T1000 (cell line): ENCODE data around the gene DDX49.
A peak's percentile ranks its signal among the peaks of the same experiment; 100 is the strongest.
"Not testable (repeated sequence)": the region's sequence is repeated elsewhere in the genome, so short reads cannot be mapped to it uniquely, and the experiment has no call there.

Source experiments
- DNase-seq: peaks from one replicate; lab custom pipeline; 2025; ENCODE audit warnings: mixed read lengths; lab: John Stamatoyannopoulos, UW

Gene DDX49

DNA sequence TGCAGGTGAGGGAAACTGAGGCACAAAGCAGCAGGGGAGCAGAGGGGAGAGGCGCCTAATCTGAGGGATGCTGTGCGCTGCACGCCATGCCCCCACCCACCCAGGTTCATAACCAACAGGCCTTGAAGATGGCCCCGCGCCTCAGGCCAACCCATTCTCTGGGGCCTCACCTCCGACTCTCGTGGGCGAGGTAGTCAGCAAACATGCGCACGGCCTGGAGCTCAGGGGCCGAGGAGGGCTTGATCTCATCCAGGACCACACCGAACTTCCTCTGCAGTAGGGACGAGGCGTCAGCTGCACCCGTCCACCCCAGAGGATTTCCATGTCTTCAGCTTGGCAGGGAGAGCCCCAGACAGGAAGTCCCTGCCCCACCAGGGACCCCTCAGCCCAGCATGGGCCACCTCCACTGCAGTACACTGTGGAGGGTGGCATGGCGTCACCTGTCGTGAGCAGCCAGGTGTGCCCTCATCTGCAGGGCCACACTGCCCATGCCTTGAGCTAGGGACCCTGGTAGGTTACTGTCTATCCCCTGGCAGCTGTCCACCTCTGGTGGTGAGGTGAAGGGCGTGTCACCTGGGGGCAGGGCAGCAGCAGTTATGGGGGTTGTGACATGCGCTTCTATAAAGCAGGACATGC lies 8.6 kb upstream of the DDX49 start:
- DNase-seq = no peak

DNA sequence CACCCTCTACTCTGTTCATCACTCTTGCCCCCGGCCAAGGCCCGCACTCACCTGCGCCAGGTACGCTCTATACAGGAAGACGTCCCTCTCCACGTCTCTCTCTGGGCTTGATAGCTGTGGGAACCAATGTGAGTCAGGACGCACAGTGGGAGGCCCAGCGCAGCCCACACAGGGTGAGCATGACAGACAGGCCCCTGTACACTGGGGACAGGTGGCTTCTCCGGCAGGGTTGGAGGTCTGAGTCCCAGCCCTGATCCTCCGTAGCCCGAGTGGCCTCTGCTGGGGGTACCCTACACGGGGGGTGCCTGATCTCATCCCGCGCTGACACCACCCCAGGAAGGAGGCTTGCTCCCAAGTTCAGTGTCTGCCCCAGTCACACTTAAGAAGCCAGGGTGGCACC lies 6.6 kb upstream of the DDX49 start:
- no peak for DNase-seq

DNA sequence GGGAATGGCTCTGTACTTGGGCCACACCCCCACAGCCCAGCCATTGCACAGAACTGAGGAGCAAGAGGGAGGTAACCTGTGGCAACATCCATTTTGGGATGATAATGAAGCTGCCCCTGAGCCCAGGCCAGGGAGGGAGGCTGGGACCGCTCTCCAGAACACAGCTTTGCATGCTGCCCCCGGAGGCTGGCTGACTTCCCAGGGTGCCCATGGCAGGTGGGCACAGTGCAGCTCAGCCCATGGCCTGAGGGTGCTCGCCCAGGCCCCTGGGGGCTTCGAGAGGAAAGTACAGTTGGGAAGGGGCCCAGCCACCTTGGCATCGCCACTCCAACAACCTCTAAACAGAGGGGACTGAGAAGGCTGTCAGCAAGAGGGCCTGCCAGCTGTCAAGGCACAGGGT lies 6.0 kb upstream of the DDX49 start:
- DNase-seq = no peak

DNA sequence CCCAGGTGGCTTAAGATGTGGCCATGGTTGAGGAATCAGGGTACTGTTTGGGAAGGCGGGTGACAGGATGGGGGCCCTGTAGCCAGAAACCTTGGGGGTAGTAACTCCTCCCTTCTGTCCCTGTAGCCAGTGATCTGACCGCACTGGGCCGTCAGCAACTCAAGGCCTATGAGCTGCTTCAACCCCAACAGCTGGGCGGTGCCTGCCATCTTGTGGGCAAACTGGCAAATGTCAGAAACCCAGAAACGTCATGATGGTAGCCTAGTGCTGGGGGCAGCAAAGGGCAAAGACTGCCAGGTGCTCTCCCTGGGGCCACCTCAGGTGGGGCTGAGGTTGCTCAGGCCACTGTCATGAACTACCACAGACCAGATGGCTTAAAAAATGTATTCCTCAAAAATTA lies 3.9 kb upstream of the DDX49 start:
- no peak for DNase-seq

DNA sequence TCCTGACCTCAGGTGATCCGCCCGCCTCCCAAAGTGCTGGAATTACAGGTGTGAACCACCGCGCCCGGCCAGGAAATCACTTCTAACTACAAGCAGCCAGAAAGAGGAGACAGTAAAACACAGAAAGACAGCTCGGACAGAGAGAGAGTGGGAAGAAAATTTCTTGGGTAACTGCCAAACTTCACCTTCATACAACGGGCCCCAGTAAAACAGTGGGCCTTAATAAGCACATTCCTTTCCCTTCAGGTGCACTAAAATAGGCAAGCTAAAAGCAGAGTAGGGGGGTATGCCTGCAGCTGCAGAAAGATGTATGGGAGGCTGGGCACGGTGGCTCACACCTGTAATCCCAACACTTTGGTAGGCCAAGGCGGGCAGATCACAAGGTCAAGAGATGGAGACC lies 1.9 kb upstream of the DDX49 start:
- not testable (repeated sequence) for DNase-seq

DNA sequence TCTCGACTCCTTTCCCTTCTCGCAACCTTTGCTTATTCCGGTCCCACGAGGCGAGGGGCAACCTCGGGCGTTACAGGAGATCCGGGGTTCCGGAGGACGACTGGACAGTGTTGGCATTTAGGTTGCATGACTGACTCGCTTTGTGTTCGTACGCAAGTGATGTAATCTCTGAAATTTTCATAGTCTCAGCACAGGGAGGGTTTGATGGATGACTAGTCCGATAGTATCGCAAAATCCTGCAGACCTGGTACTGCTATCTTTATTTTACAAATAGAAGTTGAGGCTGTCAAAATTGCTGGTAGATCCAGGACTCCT lies 342 bp downstream of the DDX49 start:
- DNase-seq = no peak

DNA sequence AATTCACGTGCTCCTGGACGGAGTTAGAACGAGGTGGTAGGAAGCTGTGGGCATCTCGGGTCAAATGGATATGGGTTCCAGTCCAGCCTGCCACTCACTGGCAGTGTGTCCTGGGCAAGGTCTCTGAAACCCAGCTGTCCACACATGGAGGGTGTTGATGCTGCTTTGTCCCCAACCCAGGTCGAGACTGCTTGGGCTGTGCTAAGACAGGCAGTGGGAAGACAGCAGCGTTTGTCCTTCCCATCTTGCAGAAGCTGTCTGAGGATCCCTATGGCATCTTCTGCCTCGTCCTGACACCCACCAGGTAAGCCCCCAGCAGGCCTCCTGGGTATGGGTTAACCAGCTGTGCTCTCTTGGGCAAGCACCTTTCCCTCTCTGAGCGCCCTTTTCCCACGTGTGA lies 885 bp downstream of the DDX49 start:
- DNase-seq = no peak

DNA sequence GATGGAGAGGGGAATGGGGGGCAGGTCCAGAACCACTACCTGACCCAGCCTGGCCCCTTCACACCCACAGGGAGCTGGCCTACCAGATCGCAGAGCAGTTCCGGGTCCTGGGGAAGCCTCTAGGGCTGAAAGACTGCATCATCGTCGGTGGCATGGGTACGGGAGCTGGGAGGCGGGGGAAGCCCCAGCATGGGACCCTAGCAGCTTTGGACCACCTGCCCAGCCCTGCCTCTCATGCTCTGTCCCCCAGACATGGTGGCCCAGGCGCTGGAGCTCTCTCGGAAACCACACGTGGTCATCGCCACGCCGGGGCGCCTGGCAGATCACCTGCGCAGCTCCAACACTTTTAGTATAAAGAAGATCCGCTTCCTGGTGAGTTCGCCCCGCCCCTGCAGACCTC lies 2.1 kb downstream of the DDX49 start:
- DNase-seq = no peak

DNA sequence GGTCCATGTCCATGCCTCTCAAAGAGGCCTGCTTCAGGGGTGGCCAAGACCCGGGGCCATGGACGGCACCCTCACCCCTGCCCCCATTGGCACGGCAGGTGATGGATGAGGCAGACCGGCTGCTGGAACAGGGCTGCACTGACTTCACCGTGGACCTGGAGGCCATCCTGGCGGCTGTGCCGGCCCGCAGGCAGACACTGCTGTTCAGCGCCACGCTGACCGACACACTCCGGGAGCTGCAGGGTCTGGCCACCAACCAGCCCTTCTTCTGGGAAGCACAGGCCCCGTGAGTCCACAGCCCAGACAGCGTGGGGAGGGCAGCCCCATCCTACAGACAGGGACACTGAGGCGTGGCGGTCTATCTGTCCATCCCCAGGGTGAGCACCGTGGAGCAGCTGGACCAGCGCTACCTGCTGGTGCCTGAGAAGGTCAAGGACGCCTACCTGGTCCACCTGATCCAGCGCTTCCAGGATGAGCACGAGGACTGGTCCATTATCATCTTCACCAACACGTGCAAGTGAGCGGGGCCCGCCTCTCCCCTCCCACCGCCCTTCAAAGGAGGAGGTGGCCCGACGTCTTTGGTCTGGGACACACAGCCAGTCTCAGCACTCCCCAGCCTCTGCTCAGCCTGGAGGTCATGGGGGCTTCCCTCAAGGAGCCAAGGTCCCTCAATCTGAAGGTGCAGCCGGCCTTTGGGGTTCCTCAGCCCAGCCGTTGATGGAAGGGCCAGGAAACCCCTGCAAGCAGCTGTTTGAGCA lies 2.9 kb downstream of the DDX49 start:
- no peak for DNase-seq

DNA sequence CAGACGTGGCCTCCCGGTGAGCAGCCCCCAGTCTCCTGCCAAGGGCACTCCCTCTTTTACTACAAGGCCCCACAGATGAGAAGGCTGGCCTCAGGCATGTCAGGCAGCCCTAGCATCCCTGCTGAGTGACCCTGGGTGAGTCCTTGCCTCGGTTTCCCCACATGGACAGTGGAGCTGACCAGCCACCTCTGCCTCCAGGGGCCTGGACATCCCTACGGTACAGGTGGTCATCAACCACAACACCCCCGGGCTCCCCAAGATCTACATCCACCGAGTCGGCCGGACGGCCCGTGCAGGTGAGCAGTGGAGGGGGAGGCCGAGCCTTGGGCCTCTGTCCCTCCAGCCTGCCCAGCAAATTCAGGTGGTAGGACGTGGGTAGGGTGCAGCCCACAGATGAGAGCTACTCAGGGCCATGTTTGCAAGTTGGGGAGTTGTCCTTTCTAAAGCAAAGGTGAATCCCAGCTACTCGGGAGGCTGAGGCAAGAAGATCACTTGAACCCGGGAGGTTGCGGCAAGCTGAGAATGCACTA lies 5.2 kb downstream of the DDX49 start:
- no peak for DNase-seq

DNA sequence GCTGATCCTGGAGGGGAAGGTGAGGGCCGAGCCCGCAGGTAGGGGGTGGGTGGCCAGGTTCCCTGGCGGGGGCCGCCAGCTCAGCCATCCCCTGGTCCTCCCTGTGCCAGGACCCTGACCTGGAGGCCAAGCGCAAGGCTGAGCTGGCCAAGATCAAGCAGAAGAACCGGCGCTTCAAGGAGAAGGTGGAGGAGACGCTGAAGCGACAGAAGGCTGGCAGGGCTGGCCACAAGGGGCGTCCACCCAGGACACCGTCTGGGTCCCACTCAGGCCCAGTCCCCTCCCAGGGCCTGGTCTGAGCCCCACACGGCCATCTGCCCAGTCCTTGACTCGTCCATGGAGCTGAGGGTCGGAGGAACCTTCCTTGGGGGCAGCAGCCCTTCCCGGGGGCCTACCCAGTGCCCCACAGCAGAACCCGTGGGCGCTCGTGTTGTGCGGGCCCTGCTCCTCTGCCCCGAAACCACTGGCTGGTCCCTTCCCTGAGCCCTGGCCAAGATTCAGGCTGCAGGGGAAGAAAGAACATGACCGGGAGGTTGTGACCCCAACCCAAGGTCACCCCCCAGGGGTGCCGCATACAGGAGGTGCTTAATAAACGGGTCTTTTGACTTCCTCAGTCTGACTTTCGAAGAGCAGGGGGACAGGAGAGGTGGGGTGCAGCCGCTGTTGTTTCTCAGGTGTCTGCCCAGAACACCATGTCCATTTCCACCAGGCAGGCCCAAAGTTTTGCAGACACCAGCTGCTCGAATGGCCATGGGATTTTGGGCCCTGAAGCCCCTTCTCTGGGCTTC lies 8.7 kb downstream of the DDX49 start:
- DNase-seq = no peak

DNA sequence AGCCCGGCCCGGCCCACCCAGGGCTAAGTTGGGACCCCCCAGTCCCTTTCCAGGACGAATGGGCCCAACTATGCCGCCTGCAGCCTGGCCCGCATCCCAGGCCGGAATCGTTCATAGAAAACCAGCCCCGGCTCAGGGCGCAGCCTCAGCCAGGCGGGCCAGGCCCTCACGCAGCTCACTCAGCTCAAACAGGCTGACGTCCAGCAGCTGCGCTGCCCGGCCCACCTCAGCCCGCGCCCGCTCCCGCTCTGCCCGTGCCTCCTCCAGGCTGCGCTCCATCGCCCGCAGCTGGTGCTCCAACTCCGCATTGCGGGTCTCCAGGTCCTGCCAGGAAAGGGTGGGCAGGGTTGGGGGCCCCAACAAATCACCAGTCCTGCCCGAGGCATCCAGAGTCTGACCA lies 9.8 kb downstream of the DDX49 start:
- no peak for DNase-seq

DNA sequence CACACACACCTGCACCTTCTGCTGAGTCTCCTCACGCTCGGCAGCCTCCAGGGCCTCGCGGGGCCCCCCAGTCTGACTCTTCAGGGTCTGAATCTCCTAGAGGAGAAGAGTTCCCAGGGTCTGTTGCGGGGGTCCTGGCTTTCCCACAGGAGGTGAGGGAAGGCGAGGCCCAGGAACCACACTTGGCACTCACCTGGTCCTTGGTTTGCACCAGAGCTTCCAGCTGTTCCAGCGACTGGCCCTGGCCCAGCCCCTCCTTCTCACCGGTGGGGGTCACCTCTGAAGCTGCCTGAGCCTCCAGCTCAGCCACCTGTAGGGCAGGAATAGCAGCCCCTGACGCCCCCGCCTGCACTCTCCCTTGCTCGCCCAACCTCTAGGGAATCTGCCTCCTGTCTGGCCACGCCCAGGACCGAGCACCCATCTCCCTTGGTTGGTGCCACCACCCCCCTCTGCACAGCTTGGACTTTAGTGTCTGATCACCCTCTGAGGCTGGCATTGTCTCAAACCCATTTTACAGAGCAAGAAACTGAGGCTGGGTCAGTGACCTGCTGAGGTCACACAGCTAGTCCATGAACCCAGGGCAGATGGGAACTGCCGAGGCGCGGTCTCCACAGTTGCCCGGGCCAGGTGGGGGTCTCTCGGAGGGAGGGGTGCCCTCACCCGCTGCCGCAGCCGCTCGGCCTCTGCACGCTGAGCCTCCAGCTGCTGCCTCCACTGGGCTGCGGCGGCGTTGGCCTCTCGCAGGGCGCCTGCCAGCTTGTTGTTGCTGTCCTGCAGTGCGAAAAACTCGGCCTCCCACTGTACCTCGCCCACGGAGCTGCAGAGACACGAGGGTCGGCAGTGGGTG lies 12.0 kb downstream of the DDX49 start:
- DNase-seq = no peak

DNA sequence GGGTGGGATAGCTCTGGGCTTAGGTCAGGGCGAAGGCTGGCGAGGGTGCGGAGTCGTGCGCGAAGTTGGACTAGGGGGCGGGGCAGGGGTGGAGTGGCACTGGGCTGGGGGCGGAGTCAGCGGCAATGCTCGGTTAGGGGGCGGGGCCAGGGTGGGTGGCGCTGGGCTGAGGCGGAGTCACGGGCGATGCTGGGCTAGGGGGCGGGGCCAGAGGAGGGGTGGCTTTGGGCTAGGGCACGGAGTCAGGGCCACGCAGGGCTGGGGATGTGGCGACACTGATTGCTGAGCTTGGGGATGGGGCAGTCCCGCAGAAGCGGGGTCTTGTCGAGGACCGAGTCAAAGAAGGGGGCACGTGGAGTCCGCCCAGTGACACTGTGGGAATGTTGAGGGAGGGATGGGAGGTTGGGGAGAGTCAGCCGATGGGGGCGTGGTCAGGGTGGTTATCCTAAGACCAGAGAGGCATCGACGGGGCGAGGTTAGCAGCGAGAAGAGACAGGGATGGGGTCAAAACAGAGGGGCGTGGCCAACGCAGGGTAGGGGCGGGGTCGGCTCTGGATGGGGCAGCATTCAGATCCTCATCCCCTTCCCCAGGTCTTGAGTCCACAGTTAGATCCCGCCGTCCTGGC lies 12.8 kb downstream of the DDX49 start:
- peak; percentile 79 for DNase-seq

DNA sequence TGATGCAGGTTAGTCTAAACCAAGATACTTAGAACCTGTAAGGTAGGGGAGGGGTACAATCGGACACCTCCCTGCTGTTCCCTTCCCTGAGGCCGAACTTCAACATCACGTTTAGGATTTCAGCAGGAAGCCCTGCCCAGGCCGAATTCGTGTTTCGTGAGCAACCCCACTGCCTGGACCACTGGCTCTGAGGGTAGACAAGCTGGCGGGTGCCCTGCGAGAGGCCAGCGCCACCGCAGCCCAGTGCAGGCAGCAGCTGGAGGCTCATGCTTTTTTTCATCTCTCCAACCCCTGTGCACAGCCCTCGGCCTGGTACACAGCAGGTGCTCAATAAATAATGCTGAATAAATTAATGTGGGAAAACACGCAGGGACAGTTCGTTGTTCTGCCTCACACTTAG lies 13.8 kb downstream of the DDX49 start:
- DNase-seq = no peak

DNA sequence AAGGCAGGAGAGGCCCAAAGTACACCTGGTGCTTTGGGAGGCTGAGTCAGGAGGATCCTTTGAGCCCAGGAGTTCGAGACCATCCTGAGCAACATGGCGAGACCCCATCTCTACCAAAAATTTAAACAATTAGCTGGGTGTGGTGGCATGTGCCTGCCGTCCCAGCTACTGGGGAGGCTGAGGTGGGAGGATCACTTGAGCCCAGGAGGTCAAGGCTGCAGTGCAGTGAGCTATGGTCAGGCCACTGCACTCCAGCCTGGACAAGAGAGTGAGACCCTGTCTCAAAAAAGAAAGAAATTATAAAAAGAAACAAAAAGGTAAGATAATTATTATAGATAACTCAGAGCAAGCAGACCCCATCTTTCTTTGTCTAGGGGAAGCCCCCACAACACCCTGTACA lies 19.6 kb downstream of the DDX49 start:
- no peak for DNase-seq

DNA sequence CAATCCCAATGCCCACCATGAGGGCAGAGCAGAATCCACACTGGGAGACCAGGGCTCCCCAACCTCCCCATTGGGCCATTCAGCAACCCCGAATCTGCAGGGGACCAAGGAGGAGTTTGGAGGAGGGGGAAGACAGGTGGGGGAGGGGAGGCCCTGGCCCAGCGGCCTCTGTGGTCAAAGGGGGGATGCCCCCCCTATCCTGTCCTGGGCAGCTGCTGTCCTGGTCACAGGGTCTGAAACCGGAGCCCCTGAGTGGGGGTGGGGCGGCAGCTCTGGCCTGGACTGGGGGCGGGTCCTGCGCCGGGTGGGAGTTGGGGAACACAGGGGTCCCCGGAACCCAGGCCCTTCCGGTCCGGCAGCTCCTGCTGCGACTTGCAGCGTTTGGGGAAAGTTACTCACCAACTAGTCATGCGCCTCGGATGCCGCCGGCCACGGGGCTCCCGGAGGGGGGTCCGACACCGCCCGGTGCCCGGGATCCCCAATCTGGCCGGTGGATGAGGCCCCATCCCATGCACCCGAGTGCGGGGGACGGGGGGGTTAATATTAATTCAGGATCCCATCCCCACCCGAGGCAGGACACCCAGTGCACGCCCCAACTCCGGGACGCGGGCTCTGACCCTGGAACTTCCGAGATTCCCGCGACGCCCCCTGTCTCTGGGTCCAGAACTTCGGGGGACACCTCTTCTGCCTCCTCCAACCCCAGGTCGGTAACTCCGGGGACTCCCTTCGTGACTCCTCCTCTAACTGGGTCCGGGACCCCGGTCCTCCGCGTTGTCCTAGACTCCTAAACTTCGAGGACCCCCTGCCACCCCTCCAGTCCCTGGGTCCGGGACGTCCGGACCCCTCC lies 20.6 kb downstream of the DDX49 start:
- DNase-seq = peak; percentile 31

DNA sequence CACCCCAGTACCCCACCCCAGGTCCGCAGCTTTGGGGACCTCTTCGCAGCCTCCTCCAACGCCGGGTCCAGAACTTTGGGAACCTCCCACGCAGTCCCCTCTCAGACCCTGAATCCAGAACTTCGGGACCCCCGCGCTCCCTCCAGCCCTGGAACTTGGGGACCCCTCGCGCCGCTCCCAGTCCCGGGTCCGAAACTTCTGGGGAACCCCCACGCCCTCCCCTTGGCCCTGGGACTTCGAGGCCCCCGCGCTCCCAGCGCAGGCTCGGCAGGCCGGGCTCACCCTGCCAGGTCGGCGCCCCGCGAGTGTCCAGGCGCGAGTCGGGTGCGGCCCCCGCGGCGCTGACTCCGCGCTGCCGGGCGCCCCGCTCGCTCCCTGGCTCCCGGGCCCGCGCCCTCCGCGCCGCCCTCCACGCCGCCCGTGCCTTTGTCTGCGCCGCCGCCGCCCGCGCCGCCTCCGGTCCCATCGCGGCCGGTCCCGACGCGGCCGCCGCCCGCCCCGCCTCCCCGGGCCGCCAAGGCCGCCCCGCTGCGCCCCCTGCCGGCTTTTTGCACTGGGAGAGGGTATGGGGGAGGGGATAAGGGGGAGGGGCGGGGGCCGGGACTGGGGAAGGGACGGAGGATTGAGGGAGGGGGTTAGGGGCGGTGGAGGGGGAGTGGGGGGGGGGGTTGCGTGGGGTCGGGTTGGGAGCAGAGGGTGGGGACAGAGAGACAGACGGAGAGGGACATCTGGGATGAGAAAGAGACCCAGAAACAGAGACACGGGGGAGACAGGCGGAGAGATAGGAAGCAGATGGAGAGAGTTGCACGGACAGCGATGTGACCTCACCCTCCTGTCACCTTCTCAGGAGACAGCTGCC lies 21.5 kb downstream of the DDX49 start, which contains the start of gene HOMER3:
Gene HOMER3, minus strand, starts transcription at position 449 of the 859 bp plus-strand sequence. CDS start 2,235 bp downstream, outside the sequence.
- peak; percentile 34 for DNase-seq

DNA sequence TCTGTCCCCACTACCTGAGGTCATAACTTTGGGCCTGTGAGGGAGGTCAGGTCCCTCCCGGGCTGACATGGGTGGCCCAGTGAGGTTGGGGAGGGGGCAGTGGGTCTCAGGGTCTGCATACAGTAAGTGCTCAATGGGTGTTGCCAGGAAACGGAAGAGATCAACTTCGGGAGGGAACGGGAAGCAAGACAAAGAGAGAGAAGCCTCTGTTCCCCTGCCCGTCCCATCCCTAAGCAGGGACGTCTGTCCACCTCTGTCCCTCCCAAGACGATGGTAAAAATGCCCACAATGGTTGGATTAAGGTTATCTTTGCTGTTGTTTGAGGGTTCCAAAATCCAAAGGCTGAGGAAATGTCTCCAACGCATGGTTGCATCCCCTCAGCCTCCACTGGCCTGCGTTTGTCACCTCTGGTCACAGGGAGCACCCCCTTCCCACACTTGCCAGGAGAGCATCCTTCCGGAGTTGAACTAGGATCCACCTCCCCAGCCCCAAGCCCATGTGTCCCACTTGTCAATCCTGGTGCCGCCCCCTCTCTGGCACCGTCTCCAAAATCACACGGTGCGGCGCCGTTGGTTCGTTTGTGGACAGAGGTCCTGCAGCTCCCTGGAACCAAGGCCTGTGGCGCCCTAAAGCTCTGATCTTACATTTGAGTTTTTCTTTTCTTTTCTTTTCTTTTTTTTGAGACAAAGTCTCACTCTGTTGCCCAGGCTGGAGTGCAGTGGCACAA lies 22.3 kb downstream of the DDX49 start:
- no peak for DNase-seq
